Coronary artery (tissue), 2 donors: Measurements from ENCODE around the gene SSTR5.
"Not testable (repeated sequence)": the region's sequence is repeated elsewhere in the genome, so short reads cannot be mapped to it uniquely, and the experiment has no call there.

Experiments used
- DNase-seq: peaks from one replicate; pipeline ENCODE4 v3.0.0-alpha.2; 2017; ENCODE audit warnings: low spot score
- H3K27ac ChIP-seq, 2 donors: fragments of 200-600 bp; sonication (generic); one replicate each; pipeline ENCODE4 v1.5.1; 2016 to 2019
- H3K4me3 ChIP-seq: fragments of 200-600 bp; sonication (generic); 2 replicates; pipeline ENCODE4 v1.5.1; 2016; ENCODE audit warnings: mild to moderate bottlenecking, moderate library complexity
- CTCF ChIP-seq: fragments of 200-600 bp; sonication (generic); IDR thresholded peaks from one replicate; pipeline ENCODE4 v1.5.1; 2019; ENCODE audit warnings: antibody characterized with exemption

SSTR5 gene

GRCh38 chr16:1090620-1091587 lies 18.4 kb downstream of the SSTR5 start:
- no peak for TF ChIP-seq CTCF
- DNase-seq = no peak
- H3K27ac ChIP-seq = peak overlapping the region; percentile 71 to 88
- H3K4me3 ChIP-seq = peak overlapping the region; percentile 58

GRCh38 chr16:1091992-1092552 lies 19.5 kb downstream of the SSTR5 start:
- peak overlapping the region in 1 of 2 donors; percentile 88 for H3K27ac ChIP-seq
- no peak overlapping the region for H3K4me3 ChIP-seq
- TF ChIP-seq CTCF = no peak
- DNase-seq = no peak

DNA sequence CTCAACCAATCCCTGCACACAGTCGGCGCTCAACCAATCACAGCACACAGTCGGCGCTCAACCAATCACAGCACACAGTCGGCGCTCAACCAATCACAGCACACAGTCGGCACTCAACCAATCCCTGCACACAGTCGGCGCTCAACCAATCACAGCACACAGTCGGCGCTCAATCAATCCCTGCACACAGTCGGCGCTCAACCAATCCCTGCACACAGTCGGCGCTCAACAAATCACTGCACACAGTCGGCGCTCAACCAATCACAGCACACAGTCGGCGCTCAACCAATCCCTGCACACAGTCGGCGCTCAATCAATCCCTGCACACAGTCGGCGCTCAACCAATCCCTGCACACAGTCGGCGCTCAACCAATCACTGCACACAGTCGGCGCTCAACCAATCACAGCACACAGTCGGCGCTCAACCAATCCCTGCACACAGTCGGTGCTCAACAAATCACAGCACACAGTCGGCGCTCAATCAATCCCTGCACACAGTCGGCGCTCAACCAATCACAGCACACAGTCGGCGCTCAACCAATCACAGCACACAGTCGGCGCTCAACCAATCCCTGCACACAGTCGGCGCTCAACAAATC lies 20.2 kb downstream of the SSTR5 start:
- not testable (repeated sequence) for DNase-seq, H3K4me3 ChIP-seq, H3K27ac ChIP-seq

DNA sequence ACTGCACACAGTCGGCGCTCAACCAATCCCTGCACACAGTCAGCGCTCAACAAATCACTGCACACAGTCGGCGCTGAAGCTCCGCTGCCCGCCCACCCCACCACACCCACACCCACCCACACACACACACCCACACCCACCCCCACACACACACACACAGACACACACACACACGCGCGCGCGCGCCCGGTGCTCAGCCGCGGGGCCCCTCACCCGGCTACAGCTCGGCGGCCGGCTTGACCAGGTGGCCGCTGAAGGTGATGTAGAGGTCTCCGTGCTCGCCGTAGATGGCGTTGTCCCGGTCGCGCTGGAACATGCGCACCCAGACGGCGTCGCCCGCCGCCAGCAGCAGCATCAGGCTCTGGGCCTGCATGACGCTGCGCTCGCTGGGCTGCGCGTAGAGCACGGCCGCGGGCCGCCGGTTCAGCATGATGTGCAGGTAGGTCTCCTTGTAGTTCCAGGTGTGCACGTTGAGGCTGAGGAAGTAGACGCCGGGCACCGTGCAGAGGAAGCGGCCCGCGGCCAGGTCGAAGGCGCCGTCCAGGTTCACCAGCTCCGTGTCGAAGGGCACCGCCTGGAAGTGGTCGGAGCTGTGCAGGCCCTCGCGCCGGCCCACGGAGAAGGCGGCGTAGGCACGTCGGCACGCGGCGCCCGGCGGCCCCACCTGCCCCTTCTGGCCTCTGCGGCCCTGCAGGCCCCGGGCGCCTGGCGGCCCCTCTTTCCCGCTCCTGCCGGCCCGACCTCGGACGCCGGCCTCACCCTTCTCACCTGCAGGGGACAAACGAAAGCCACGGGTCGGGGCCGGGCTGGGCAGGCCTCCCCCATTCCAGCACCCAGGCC lies 21.0 kb downstream of the SSTR5 start:
- DNase-seq = no peak
- TF ChIP-seq CTCF = no peak
- peak overlapping the region in 1 of 2 donors; percentile 89 for H3K27ac ChIP-seq
- H3K4me3 ChIP-seq = no peak overlapping the region

DNA sequence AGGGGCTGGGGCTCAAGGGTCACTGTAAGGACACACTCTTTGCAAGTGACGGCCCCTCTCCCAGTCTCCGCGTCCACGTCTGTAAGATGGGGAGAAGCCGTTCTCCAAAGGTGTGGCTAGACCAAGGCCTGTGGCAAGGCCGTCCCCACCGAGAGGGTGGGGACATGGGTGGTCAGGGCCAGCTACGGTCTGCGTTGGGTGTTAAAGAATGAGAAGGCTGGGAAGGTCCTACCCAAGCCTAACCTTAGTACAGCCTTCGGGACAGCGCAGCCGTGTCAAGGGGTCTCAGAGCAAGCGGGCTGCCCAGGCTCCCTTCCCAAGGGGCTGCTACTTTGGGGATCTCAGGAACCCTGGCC lies 21.6 kb downstream of the SSTR5 start:
- DNase-seq = no peak
- Histone ChIP-seq H3K27ac (peak overlapping the region; percentile 89), H3K4me3 (no peak overlapping the region)
- no peak for TF ChIP-seq CTCF

DNA sequence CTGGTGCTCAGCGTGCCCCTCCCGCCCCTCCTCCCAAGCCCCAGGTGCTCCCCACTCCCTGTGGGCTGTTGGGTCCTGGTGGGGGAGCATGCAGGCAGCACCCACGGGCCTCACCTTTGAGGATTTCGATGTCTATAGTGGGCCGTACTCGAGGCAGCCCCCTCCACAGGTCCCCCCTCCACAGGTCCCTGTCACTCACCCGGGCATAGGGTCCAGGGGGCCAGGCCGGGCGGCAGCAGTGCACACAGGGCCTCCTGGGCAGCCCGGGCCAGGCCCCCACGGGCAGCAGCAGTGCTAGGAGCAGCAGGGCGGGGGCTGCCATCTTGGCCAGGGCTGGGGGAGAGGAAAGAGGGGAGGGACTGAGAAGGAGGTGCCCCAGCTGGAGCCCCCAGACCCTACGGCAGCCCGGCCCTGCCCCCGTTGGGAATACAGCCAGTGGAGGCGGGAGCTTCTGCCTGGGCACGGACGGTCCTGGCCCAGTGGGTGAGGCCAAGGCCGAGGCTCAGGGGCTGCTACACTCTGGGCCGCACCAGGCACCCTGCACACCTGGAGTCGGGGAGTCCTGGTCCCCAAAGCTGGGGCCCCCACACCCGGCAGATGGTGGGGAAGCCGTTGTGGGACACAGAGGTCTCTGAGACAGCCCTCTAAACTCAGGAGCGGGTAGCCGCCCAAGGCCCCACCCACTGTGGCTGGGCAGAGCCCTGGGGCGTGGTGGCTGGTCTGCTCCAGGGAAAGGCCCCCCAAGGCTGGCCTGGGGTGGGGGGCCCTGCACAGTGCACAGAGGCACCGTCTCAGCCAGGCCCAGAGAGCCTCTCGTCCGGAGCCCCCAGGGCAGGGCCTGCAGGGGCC lies 22.3 kb downstream of the SSTR5 start:
- no peak overlapping the region for H3K4me3 ChIP-seq
- DNase-seq = no peak
- TF ChIP-seq CTCF = no peak
- H3K27ac ChIP-seq = peak overlapping the region; percentile 89
